ENCODE data around the gene SNX5. TPM values are rescaled to one million over a fixed set of nuclear protein-coding genes. Genes with fewer than 3 reads are reported as not detected.

SNX5 gene
- total RNA-seq, result 10 to 100 TPM; 37.3 to 50.3 TPM

DNA sequence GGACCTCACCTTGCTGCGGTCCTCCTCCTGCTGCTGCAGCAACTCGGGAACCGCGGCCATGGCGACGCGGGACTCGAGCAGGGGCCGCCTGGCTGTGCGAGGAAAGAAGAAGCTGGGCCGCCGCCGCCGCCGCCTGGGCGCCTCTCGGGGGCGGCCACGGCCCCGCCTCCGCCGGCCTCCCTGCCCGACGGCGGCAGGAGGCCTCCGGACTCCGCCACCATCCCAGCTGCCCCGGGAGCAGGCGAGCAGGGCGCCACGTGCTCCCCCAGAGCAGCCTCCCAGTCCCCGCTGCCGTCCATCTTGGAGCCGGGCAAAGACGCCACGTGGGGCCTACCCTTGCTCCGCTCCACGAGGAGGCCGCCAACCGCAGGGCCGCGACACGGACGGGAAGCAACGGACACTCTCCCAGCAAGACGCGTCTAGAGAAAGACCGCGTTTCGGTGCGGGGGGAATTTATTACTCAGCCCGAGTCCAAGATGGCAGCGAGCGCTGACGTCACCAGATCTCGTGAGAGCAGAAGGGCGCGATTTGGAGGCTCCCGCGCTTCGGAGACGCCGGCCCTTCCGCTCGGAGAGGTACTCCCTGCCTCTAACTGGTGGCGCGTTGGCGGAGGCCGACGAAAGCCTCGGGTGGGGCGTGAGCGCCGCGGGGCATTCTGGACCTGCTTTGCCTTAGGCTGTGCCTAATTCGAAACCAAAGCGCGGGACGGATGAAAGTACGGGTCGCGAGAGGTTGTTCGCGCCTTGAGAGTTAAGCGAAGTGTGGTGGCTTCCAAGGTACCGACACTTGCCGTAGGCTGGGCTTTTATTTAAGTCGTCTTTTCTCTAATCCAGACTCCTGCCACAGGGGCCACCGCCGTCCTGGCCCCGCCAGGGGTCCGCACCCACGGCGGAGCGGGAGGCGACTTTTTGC, at the start of gene SNX5, which contains the start of gene MGME1:
Gene SNX5 (minus strand): TSS at position 429 of the 912 bp plus-strand sequence. CDS start 369 bp downstream, at position 60.
Gene MGME1 (plus strand): TSS at position 653 of the 912 bp plus-strand sequence. CDS start 842 bp downstream, outside the sequence.
- TF ChIP-seq, protein P1, sequence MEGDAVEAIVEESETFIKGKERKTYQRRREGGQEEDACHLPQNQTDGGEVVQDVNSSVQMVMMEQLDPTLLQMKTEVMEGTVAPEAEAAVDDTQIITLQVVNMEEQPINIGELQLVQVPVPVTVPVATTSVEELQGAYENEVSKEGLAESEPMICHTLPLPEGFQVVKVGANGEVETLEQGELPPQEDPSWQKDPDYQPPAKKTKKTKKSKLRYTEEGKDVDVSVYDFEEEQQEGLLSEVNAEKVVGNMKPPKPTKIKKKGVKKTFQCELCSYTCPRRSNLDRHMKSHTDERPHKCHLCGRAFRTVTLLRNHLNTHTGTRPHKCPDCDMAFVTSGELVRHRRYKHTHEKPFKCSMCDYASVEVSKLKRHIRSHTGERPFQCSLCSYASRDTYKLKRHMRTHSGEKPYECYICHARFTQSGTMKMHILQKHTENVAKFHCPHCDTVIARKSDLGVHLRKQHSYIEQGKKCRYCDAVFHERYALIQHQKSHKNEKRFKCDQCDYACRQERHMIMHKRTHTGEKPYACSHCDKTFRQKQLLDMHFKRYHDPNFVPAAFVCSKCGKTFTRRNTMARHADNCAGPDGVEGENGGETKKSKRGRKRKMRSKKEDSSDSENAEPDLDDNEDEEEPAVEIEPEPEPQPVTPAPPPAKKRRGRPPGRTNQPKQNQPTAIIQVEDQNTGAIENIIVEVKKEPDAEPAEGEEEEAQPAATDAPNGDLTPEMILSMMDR (IDR thresholded peaks at IDR 0.05), result no peak
- Histone ChIP-seq H3K4me3 (peak within 1 kb of the TSS; percentile 75 to 88), H3K4me1 (peaks cover 0 to 74% of the 10 kb centered on the region in 2 donors), H3K27ac (peak within 1 kb of the TSS; percentile 98), H3K9me3 (no peaks in the 10 kb centered on the region), H3K36me3 (no peaks in the 10 kb centered on the region), H3K27me3 (no peaks in the 10 kb centered on the region)
- peak; percentile 99 for DNase-seq (ENCODE audit: low spot score)

DNA sequence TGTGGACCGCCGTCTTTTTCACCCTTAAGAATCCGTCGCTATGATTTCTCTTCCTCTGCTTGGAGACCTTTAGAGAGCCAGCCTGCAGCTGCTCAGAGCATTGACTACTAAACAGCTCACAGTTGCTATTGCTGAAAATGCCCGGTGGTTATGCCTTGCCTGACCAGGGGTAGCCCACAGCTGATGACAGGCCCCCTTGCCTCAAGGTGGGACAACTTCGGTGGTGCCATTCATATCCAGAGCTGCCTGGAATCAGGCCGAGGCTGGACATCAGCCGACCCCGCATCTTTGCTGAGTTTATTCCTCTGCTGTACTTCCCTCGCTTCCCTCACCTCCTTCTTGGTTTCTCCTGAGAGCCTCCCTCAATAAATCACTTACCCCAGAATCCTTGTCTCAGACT, 49.5 kb upstream of the SNX5 start:
- no peaks in the 10 kb centered on the region for H3K4me1 ChIP-seq
- no peaks in the 10 kb centered on the region for H3K27me3 ChIP-seq
- H3K36me3 ChIP-seq, result no peaks in the 10 kb centered on the region
- TF ChIP-seq, protein P1 (IDR thresholded peaks at IDR 0.05), result no peak
- no peaks in the 10 kb centered on the region for H3K9me3 ChIP-seq
- no peak overlapping the region for H3K27ac ChIP-seq
- DNase-seq (ENCODE audit: low spot score), result no peak
- H3K4me3 ChIP-seq, result no peak overlapping the region

DNA sequence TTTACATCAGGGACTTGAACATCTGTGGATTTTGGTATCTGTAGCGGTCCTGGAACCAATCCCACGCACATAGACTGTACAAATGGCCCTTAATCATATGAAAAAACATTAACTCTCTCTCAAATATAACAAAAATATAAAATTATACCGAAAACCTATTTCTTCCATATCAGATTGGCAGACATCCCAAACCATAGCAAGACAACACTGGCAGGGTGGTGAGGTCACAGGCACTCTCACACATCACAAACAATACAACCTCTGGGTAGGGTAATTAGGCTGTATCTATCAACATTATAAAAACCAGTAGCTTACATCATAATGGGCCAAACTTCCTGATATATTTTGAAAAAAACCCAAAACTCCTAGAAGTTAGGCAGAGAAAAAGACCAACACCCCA, 48.2 kb upstream of the SNX5 start:
- no peaks in the 10 kb centered on the region for H3K4me1 ChIP-seq
- H3K36me3 ChIP-seq, result no peaks in the 10 kb centered on the region
- no peak overlapping the region for H3K27ac ChIP-seq
- no peak for DNase-seq (ENCODE audit: low spot score)
- no peaks in the 10 kb centered on the region for H3K9me3 ChIP-seq
- TF ChIP-seq, protein P1 (IDR thresholded peaks at IDR 0.05), result no peak
- H3K4me3 ChIP-seq, result no peak overlapping the region
- no peaks in the 10 kb centered on the region for H3K27me3 ChIP-seq

DNA sequence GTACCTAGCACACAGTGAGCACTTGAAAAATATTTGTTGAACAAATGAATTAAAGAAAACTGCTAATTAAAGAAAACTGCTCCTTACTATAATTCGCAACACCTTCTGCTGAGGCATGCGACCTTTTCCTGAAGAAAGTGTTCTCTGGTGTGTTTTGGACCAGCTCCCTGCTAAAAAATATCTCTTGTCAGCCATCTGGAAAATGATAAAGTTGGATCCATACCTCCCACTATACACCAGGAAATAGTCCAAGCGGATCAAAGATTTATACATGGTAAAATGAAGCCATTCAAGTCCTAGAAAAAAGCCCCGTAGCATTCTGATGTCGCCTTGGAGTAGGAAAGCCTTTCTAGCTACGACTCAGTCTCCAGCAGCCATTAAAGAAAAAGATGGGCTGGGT, 45.8 kb upstream of the SNX5 start:
- no peaks in the 10 kb centered on the region for H3K27me3 ChIP-seq
- no peaks in the 10 kb centered on the region for H3K4me1 ChIP-seq
- TF ChIP-seq, protein P1 (IDR thresholded peaks at IDR 0.05), result no peak
- DNase-seq (ENCODE audit: low spot score), result no peak
- H3K27ac ChIP-seq, result no peak overlapping the region
- H3K9me3 ChIP-seq, result no peaks in the 10 kb centered on the region
- H3K4me3 ChIP-seq, result no peak overlapping the region
- no peaks in the 10 kb centered on the region for H3K36me3 ChIP-seq

DNA sequence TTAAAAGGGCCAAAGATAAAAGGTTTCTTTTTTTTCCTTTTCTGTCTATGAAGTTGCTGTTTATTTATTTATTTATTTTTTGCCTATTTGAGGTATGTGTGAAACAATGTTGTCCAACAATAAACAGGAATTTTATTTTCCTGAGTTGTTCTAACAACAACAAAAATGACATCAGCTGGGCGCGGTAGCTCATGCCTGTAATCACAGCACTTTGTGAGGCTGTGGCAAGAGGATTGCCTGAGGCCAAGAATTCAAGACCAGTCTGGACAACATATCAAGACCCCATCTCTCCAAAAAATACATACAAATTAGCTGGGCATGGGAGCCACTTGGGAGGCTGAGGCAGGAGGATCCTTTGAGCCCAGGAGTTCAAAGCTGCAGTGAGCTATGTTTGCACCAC, 44.3 kb upstream of the SNX5 start:
- no peak overlapping the region for H3K27ac ChIP-seq
- H3K9me3 ChIP-seq, result no peaks in the 10 kb centered on the region
- H3K27me3 ChIP-seq, result no peaks in the 10 kb centered on the region
- H3K4me1 ChIP-seq, result peaks cover 0 to 1% of the 10 kb centered on the region in 2 donors
- H3K36me3 ChIP-seq, result no peaks in the 10 kb centered on the region
- no peak overlapping the region for H3K4me3 ChIP-seq
- DNase-seq (ENCODE audit: low spot score), result no peak
- TF ChIP-seq, protein P1 (IDR thresholded peaks at IDR 0.05), result no peak
